GM18519 (cell line): ENCODE data around the gene KRT3.
"Not testable (repeated sequence)": the region's sequence is repeated elsewhere in the genome, so short reads cannot be mapped to it uniquely, and the experiment has no call there.

Experiments
- ATAC-seq: cut with Tn5 transposase; IDR thresholded peaks from one replicate; pipeline ENCODE4 v1.9.1; 2021; ENCODE audit warnings: mild to moderate bottlenecking, moderate library complexity; ENCODE audit not compliant: unreplicated experiment, low FRiP score

Gene KRT3

GRCh38 chr12:52799505-52800211 is 3.7 kb upstream of the KRT3 start:
- ATAC-seq, result no peak

DNA sequence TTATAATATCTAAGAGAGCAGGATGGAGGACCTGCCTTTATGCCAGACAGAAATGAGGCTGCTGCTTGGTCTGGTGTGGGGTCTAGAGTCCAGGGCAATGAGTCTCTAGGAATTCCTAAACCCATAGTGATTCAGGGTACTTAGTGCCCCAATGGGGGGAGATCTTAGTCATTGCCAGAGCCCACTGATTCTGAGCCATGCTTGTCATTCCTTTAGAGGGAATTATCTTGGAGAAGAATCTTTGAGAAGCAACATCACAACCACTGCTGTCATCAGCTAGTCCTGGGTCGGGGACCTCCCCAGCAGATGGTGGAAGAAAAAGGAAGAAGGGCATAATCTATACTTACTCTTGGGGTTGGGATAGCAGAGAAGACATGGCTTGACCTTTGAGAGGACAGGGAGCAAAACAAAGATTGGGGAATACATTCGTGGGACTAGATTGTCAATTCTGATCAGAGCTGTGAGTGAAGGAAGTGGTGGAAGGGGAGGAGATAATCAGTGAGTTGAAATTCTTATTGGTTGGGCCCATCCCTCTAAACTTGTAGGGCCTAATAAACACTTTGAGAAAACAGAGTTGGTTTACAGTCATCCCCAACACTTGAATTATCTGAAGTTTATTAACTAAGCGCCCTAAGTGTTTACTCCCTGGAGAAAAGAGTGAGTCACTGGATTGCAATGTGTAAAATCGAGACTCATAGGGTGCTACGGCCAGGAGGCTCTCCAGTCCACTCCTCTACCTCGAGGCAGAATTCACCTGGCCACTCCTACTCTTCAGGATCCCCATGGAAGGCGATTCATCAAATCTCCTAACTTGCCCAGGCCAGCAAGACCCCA is 3.0 kb upstream of the KRT3 start:
- no peak for ATAC-seq

DNA sequence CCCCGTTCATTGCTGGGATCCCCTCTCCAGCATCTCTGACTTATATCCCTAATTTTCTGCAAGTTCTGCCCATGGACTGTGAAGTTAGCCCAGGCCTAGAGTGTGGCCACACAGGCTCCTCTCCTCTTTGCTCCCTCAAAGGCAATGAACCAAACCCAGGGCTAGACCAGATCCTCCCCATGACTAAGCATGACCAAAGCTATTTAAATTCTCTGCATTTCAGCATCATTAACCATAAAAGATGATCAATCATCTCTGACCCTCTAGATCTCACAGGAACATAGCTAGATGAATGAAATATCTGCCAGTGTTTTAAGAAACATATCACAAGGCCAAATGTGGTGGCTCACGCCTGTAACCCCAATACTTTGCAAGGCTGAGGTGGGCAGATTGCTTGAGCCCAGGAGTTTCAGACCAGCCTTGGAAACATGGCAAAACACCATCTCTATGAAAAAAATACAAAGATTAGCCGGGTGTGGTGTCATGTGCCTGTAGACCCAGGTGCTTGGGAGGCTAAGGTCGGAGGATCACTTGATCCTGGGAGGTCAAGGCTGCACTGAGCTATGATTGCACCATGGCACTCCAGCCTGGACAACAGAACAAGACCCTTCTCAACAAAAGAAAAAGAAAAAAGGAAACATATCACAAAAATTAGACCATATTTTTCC is 2.2 kb upstream of the KRT3 start:
- ATAC-seq, result no peak

GRCh38 chr12:52797529-52797894 is 1.6 kb upstream of the KRT3 start:
- no peak for ATAC-seq

- ATAC-seq, result no peak
Measured at GRCh38 chr12:52796839-52797528, 1.1 kb upstream of the KRT3 start.

DNA sequence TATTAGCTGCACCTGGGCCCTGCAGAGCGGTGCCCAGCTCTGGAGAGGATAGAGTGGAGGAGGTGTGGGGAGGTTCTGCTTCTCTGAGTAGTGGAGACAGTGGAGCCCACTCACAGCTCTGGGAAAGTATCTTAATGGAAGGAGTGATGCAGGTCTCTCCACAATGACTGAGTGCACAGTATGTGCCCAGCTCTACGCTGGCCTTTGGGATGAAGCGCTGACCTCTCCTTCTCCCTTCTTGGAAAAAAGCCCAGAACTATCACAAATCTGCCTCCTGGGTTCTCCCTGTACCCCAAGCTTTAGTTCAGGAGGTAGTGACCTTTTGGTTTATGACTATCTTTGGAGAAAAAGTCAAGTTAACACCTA is 495 bp upstream of the KRT3 start:
- ATAC-seq, result no peak

- ATAC-seq, result not testable (repeated sequence)
Measured at GRCh38 chr12:52795332-52795674, 614 bp downstream of the KRT3 start.

DNA sequence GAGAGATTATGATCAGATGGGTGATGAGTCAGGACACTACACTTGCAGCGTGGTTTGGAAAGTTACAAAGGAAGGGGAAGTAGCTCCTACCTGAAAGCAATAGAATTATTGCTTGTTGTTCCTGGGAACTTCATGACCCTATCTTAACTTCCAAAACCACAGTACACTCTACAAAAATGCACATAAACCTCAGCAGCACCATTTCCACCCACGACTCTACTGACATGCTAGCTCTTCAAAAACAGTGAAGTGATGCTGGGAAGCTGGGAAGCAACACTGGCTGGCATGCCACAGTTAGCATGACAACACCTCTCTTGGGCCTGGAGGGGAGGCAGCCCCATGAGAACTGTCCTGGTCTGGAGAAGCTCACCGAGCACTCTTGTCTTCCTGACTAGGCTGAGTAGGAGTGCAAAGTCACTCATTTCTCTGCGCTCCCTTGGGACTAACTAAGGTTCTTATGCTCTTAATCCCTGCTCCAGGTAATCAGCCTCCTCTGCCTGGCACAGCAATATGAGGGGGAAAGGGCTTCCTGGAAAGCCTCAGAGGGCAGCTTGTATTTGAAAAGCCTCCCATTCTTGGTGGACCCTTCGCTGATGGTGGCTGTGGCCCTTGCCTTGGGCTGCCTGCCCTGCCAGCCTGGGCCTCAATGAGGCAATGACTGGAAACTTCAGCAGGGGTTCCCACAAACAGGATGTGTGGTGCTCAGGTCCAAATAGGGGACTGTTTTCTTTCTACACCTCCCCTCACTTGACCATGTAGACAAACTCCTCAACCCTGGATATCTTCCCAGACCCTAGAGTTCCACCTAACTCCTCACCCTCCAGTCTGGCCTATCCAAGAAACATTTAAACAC is 1.2 kb downstream of the KRT3 start:
- no peak for ATAC-seq

- no peak for ATAC-seq
Measured at GRCh38 chr12:52792185-52793029, 3.5 kb downstream of the KRT3 start.

DNA sequence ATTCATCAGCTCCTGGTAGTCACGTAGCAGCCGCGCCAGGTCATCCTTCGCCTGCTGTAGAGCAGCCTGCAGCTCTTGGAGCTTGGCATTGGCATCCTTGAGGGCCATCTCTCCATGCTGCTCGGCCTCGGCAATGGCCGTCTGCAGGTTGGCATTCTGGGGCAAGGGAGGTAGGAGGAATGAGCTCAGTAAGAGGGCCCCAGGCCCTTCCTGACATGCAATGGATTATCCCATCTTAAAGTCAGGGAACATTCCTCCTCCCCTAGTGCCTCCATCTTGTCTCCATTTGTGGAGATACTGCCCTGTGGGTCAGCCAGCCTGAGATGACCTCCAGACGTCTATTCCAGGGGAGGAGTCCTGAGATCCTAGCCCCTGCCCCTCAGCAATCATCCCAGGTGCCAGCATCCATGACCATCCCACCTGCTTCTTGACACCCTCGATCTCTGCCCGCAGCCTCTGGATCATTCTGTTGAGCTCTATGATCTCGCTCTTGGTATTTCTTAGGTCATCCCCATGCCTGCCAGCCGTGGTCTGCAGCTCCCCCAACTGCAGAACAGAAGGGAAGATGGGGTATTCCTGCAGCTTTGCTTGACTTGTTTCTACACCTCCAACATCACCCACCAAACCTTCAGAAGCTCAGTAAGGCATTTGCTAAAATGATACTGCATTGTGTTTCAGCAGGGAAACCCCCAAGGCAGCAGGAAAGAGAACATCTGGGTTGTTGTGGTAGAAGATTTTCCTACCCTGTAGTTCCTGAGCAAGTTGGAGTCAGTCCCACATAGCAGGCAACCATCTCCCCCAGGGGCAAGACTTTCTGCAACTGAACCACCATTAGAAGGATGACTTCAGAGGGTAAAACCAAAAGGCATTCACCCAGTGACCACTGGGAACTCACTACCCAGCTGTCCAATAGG is 4.4 kb downstream of the KRT3 start:
- no peak for ATAC-seq

- no peak for ATAC-seq
Measured at GRCh38 chr12:52790427-52791270, 5.3 kb downstream of the KRT3 start.

DNA sequence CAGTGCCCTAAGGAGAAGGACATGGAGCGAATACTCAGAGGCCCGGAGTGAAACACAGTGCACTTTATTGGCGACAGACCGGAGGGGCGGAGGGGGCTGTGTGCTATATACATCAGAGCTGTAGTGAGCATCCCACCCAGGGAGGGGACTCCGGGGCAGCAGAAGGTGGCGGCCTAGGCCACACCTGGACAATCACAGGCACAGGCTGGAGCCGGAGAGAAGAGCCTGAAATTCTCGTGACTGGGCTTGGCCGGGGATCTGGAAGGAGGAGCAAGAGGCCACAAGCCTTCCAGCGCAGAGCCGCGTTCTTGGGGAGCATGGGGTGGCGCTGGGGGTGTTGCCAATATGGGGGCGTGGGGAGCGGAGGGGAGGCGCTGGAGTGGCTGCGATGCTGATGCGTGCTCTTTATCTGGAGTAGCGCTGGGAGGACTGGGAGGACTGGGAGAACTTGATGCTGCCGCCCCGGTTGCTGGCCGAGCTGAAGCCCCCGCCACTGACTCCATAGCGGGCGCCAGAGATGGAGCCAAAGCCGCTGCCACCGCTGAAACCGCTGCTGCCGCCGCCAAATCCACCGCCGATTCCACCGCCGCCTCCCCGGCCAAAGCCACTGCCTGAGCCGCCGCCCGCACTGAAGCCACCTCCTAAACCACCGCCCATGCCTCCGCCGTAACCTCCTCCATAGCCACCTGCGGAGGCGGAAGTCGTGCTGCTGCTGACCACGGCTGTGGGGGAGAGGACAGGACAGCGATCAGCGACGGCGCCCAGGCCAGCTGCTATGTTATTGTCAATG is 6.1 kb downstream of the KRT3 start:
- ATAC-seq, result no peak

- no peak for ATAC-seq
Measured at GRCh38 chr12:52788876-52789636, 6.9 kb downstream of the KRT3 start.

GRCh38 chr12:52788192-52788875 is 7.6 kb downstream of the KRT3 start:
- ATAC-seq, result no peak
